MCF 10A (cell line): Measurements from ENCODE around the gene C6. TPM values are rescaled to one million over a fixed set of nuclear protein-coding genes. Genes with fewer than 3 reads are reported as not detected.

Experiments used
- BruUV-seq: library from RNA; stranded (reverse); fragments of 400-500 nt; replicated peaks from 2 replicates; lab custom pipeline; 2021; lab: Mats Ljungman, UMichigan
- CTCF ChIA-PET: fragments of 300-600 bp; sonication (Branson Sonifier 250); formaldehyde crosslinking; extraction: SDS; loops from one replicate; lab custom pipeline; 2021; ENCODE audit warnings: antibody characterized with exemption, inconsistent platforms; lab: Yijun Ruan, JAX
- POLR2A ChIA-PET: fragments of 300-600, 350-650 bp; sonication (Branson Sonifier 250); formaldehyde crosslinking; extraction: SDS; loops from one replicate; lab custom pipeline; 2020; ENCODE audit warnings: antibody characterized with exemption, inconsistent platforms; lab: Yijun Ruan, JAX
- DNase-seq: peaks from one replicate; pipeline ENCODE4 v3.0.0-alpha.2; 2018; ENCODE audit not compliant: unreplicated experiment
- H3K27ac Mint-ChIP-seq: one replicate; pipeline ENCODE4 v1.8.0; 2022; ENCODE audit warnings: mild to moderate bottlenecking, low read depth, mixed read lengths; ENCODE audit not compliant: unreplicated experiment
- H3K27me3 Mint-ChIP-seq: one replicate; pipeline ENCODE4 v1.8.0; 2022; ENCODE audit warnings: mixed read lengths; ENCODE audit not compliant: insufficient read depth, unreplicated experiment
- H3K36me3 Mint-ChIP-seq: one replicate; pipeline ENCODE4 v1.8.0; 2022; ENCODE audit warnings: mild to moderate bottlenecking, moderate library complexity, mixed read lengths; ENCODE audit not compliant: insufficient read depth, unreplicated experiment
- H3K4me1 Mint-ChIP-seq: one replicate; pipeline ENCODE4 v1.8.0; 2022; ENCODE audit warnings: mixed read lengths; ENCODE audit not compliant: insufficient read depth, unreplicated experiment
- H3K4me3 Mint-ChIP-seq: one replicate; pipeline ENCODE4 v1.8.0; 2022; ENCODE audit warnings: mild to moderate bottlenecking, moderate library complexity, mixed read lengths; ENCODE audit not compliant: unreplicated experiment
- H3K9me3 Mint-ChIP-seq: one replicate; pipeline ENCODE4 v1.8.0; 2022; ENCODE audit warnings: mixed read lengths; ENCODE audit not compliant: unreplicated experiment
- CTCF ChIP-seq: fragments of 200-600 bp; IDR thresholded peaks from one replicate; pipeline ENCODE4 v1.8.0; 2022; ENCODE audit warnings: antibody characterized with exemption, mild to moderate bottlenecking; ENCODE audit not compliant: unreplicated experiment
- intact Hi-C: fragments of 100-400 bp; cut with micrococcal nuclease; formaldehyde crosslinking; loops from 2 replicates; pipeline ENCODE4 v1.14.1; 2022
- total RNA-seq: library from RNA; stranded (reverse); gene quantifications from 2 replicates; pipeline ENCODE4 v1.2.3, GENCODE V29; 2022

C6 gene
- total RNA-seq, 1 experiment from 2014 or later: not detected

GRCh38 chr5:41109186-41109585, 104.1 kb downstream of the C6 start:
- no peak for DNase-seq
- no peaks in the 10 kb centered on the region for H3K36me3 Mint-ChIP-seq
- no peak overlapping the region for H3K27ac Mint-ChIP-seq
- ChIA-PET CTCF (no interaction called here), POLR2A (no interaction called here)
- no TSS peak for BruUV-seq
- H3K27me3 Mint-ChIP-seq: no peaks in the 10 kb centered on the region
- H3K4me3 Mint-ChIP-seq: no peak overlapping the region
- H3K9me3 Mint-ChIP-seq: no peaks in the 10 kb centered on the region
- intact Hi-C loops: no loop called here
- no peak for TF ChIP-seq CTCF
- H3K4me1 Mint-ChIP-seq: no peaks in the 10 kb centered on the region

- Mint-ChIP-seq H3K36me3 (no peaks in the 10 kb centered on the region), H3K27me3 (no peaks in the 10 kb centered on the region), H3K9me3 (no peaks in the 10 kb centered on the region), H3K4me1 (no peaks in the 10 kb centered on the region), H3K27ac (no peak overlapping the region), H3K4me3 (no peak overlapping the region)
- ChIA-PET POLR2A (no interaction called here), CTCF (no interaction called here)
- intact Hi-C loops: no loop called here
- no TSS peak for BruUV-seq
- no peak for TF ChIP-seq CTCF
- DNase-seq: no peak
Observed at GRCh38 chr5:41102341-41102740, 111.0 kb downstream of the C6 start.

GRCh38 chr5:41097642-41098041, 115.7 kb downstream of the C6 start:
- no peak for TF ChIP-seq CTCF
- no peak overlapping the region for H3K27ac Mint-ChIP-seq
- H3K36me3 Mint-ChIP-seq: no peaks in the 10 kb centered on the region
- peak; percentile 33 for DNase-seq
- no peaks in the 10 kb centered on the region for H3K9me3 Mint-ChIP-seq
- intact Hi-C loops: no loop called here
- ChIA-PET CTCF (no interaction called here), POLR2A (no interaction called here)
- H3K27me3 Mint-ChIP-seq: no peaks in the 10 kb centered on the region
- H3K4me1 Mint-ChIP-seq: no peaks in the 10 kb centered on the region
- H3K4me3 Mint-ChIP-seq: no peak overlapping the region
- no TSS peak for BruUV-seq

GRCh38 chr5:41095324-41096101, 117.8 kb downstream of the C6 start:
- Mint-ChIP-seq H3K27me3 (no peaks in the 10 kb centered on the region), H3K27ac (no peak overlapping the region), H3K36me3 (no peaks in the 10 kb centered on the region), H3K4me3 (no peak overlapping the region), H3K4me1 (no peaks in the 10 kb centered on the region), H3K9me3 (no peaks in the 10 kb centered on the region)
- TF ChIP-seq CTCF: no peak
- intact Hi-C loops: no loop called here
- ChIA-PET POLR2A (no interaction called here), CTCF (no interaction called here)
- peak; percentile 11 for DNase-seq
- no TSS peak for BruUV-seq
